ENCODE measurements around the gene IFIT1B. TPM values are rescaled to one million over a fixed set of nuclear protein-coding genes. Genes with fewer than 3 reads are reported as not detected.
"Not testable (repeated sequence)": the region's sequence is repeated elsewhere in the genome, so short reads cannot be mapped to it uniquely, and the experiment has no call there.

IFIT1B gene
- total RNA-seq, 1 experiment from 2014 or later: not detected

- in situ Hi-C loops (cut with HindIII; ENCODE audit: low pct_unique_long_range_greater_than_20kb, low sequenced_read_pairs): no loop called here
Observed at GRCh38 chr10:89346405-89347254, 31.2 kb upstream of the IFIT1B start.

DNA sequence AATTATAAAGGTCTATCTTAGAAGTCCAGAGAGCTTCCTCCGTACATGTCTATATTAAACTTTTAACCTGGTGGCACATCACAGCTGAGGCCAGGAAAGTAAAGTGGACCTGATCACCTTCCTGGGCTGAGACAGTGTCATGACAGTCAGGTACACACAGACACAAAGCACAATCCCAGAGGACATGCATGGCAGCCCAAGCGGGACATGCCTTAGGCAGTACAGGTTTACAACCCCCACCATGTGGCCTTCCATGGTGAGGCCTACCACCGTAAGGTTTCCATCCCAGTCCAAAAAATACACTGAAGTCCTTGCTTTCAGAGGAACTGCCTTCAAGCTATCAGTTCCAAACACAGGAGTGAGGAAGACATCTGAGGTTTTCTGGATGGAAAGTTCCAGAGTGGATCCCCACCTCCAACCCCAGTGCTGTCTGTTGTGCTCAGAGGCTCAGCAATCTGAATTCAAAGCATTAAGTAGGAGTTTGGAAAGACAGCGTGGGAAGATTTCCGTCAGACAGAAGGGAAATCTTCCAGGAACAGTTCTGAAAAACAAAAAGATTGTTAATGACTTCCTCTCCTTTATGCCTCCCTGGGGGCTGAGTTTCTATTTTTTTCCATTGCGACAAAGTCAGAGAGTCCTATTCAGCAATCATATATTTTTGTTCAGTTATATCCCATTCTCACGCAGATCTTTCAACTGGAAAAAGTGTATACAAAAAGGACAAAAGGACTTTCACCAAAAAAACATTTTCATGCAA lies 30.0 kb upstream of the IFIT1B start:
- no peak for DNase-seq (ENCODE audit: low read depth, low spot score)
- in situ Hi-C loops (cut with HindIII; ENCODE audit: low pct_unique_long_range_greater_than_20kb, low sequenced_read_pairs): no loop called here

More at GRCh38 chr10:89346405-89347254, 31.2 kb upstream of the IFIT1B start:
- peak; percentile 75 for DNase-seq (ENCODE audit: low read depth, low spot score)

- in situ Hi-C loops (cut with HindIII; ENCODE audit: low pct_unique_long_range_greater_than_20kb, low sequenced_read_pairs): no loop called here
- no peak for DNase-seq (ENCODE audit: low read depth, low spot score)
Observed at GRCh38 chr10:89348481-89348880, 29.4 kb upstream of the IFIT1B start.

GRCh38 chr10:89348975-89349374 lies 28.9 kb upstream of the IFIT1B start:
- in situ Hi-C loops (cut with HindIII; ENCODE audit: low pct_unique_long_range_greater_than_20kb, low sequenced_read_pairs): no loop called here
- DNase-seq (ENCODE audit: low read depth, low spot score): no peak

DNA sequence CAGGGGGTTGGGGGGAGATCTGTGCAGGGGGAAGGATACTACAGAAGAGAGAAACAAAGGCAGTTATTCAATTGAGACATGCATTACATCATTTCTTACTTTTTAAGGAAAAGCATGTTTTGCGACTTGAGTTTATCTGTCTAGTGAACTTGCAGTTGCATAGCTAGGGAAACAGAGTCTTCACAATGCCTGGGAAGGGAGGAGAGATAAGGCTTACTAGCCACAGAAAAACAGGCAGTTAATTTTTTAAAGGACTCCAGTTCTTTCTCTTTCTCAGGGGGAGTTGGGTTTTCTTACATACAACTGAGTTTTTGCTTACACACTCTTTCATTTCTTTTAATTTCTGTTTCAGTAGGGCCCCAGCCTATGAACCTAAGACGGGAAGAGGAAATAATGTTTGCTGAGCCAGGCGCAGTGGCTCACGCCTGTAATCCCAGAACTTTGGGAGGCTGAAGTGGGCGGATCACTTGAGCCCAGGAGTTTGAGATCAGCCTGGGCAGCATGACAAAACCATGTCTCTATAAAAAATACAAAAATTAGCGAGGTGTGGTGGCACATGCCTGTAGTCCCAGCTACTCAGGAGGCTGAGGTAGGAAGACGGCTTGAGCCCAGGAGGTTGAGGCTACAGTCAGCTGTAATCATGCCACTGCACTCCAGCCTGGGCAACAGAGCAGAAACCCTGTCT lies 27.1 kb upstream of the IFIT1B start:
- in situ Hi-C loops (cut with HindIII; ENCODE audit: low pct_unique_long_range_greater_than_20kb, low sequenced_read_pairs); DNase-seq (ENCODE audit: low read depth, low spot score): not testable (repeated sequence)

GRCh38 chr10:89351412-89351779 lies 26.5 kb upstream of the IFIT1B start:
- DNase-seq (ENCODE audit: low read depth, low spot score): no peak
- in situ Hi-C loops (cut with HindIII; ENCODE audit: low pct_unique_long_range_greater_than_20kb, low sequenced_read_pairs): no loop called here

- DNase-seq (ENCODE audit: low read depth, low spot score): no peak
- in situ Hi-C loops (cut with HindIII; ENCODE audit: low pct_unique_long_range_greater_than_20kb, low sequenced_read_pairs): no loop called here
Observed at GRCh38 chr10:89351780-89352597, 25.9 kb upstream of the IFIT1B start.

GRCh38 chr10:89352802-89353201 lies 25.1 kb upstream of the IFIT1B start:
- no peak for DNase-seq (ENCODE audit: low read depth, low spot score)
- in situ Hi-C loops (cut with HindIII; ENCODE audit: low pct_unique_long_range_greater_than_20kb, low sequenced_read_pairs): no loop called here

DNA sequence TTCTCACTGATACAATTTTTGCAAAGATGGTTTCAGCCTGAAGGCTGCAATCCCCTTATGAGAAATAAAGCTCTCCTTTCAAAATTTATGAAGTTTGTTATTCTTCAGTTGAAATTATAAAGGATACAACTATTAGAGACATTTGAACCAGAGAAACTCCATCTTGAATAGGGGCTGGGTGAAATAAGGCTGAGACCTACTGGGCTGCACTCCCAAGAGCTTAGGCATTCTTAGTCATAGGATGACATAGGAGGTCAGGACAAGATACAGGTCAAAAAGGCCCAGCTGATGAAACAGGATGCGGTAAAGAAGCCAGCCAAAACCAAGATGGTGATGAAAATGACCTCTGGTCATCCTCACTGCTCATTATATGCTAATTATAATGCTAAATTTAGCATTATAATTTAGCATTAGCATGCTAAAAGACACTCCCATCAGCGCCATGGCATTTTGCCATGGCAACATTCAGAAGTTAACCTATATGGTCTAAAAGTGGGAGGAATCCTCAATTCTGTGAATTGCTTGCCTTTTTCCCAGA lies 22.4 kb upstream of the IFIT1B start:
- in situ Hi-C loops (cut with HindIII; ENCODE audit: low pct_unique_long_range_greater_than_20kb, low sequenced_read_pairs): no loop called here
- no peak for DNase-seq (ENCODE audit: low read depth, low spot score)

GRCh38 chr10:89357096-89357495 lies 20.8 kb upstream of the IFIT1B start:
- in situ Hi-C loops (cut with HindIII; ENCODE audit: low pct_unique_long_range_greater_than_20kb, low sequenced_read_pairs): no loop called here
- no peak for DNase-seq (ENCODE audit: low read depth, low spot score)

GRCh38 chr10:89357975-89358374 lies 19.9 kb upstream of the IFIT1B start:
- no peak for DNase-seq (ENCODE audit: low read depth, low spot score)
- in situ Hi-C loops (cut with HindIII; ENCODE audit: low pct_unique_long_range_greater_than_20kb, low sequenced_read_pairs): no loop called here

- in situ Hi-C loops (cut with HindIII; ENCODE audit: low pct_unique_long_range_greater_than_20kb, low sequenced_read_pairs): no loop called here
- DNase-seq (ENCODE audit: low read depth, low spot score): no peak
Observed at GRCh38 chr10:89360157-89360556, 17.7 kb upstream of the IFIT1B start.

DNA sequence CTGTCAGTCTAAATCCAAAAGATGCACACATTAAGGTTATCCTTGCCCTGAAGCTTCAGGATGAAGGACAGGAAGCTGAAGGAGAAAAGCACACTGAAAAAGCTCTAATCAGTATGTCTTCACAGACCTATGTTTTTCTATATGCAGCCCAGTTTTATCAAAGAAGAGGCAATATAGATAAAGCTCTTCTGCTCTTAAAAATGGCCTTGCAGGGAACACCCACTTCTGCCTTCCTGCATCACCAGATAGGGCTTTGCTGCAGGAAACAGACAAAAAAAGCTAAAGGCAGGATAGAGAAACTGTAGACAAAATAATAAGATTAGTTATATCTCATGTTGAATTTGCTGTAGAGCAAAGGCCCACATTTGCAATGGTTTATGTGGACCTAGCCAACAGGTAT lies 14.9 kb upstream of the IFIT1B start:
- in situ Hi-C loops (cut with HindIII; ENCODE audit: low pct_unique_long_range_greater_than_20kb, low sequenced_read_pairs): no loop called here

DNA sequence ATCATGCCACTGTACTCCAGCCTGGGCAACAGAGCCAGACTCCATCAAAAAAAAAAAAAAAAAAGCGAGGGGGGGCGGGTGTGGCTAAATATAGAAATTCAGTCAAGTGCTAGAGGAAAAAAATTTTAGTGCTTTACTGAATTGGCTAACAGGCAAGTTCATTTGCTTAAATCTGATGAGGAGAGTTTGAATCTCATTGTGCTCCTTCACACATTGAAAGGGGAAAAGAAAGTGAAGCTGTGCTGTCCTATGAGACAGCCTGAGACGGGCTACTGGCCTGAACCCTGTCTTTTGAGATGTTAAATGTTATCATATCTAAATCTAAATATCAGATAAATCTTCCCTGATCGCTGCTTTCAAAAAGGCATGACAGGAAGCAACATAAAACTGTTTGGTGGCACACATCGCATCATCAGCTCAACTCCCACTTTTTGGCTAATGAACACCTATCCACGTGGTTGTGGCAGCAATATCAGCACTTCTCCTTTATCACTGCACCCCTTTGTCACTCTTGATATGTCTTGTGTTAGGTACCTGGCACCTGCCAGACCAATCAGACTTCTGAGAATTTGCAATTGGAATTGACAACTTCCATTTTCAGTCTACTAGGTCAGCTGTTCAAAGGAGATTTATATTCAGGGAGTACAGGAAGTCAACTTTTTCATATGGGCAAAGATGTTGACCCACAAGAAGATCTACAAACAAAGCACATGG lies 14.0 kb upstream of the IFIT1B start:
- in situ Hi-C loops (cut with HindIII; ENCODE audit: low pct_unique_long_range_greater_than_20kb, low sequenced_read_pairs): no loop called here
- DNase-seq (ENCODE audit: low read depth, low spot score): no peak

More for the DNA sequence above, 14.9 kb upstream of the IFIT1B start:
- DNase-seq (ENCODE audit: low read depth, low spot score): no peak

GRCh38 chr10:89364531-89364930 lies 13.3 kb upstream of the IFIT1B start:
- in situ Hi-C loops (cut with HindIII; ENCODE audit: low pct_unique_long_range_greater_than_20kb, low sequenced_read_pairs): no loop called here
- DNase-seq (ENCODE audit: low read depth, low spot score): no peak

- in situ Hi-C loops (cut with HindIII; ENCODE audit: low pct_unique_long_range_greater_than_20kb, low sequenced_read_pairs): no loop called here
- no peak for DNase-seq (ENCODE audit: low read depth, low spot score)
Observed at GRCh38 chr10:89367529-89367928, 10.3 kb upstream of the IFIT1B start.

- DNase-seq (ENCODE audit: low read depth, low spot score): no peak
- in situ Hi-C loops (cut with HindIII; ENCODE audit: low pct_unique_long_range_greater_than_20kb, low sequenced_read_pairs): no loop called here
Observed at GRCh38 chr10:89368129-89368528, 9.7 kb upstream of the IFIT1B start.

Data from SK-MEL-5 (cell line).